OCI-LY3 (cell line): ENCODE data around the gene SF3A2.

Source experiments
- EZH2phosphoT487 ChIP-seq: fragments of 200-600 bp; shearing (Covaris generic); IDR thresholded peaks from 2 replicates; pipeline ENCODE4 v1.6.1; 2018; ENCODE audit warnings: antibody characterized with exemption, mixed run types, low read depth
- TF ChIP-seq, protein P1 (sequence below): fragments of 200-600, 300-600 bp; sonication (generic); IDR thresholded peaks from 2 replicates; pipeline ENCODE4 v1.5.1; 2014; ENCODE audit warnings: antibody characterized with exemption, low read length, low read depth

DNA sequence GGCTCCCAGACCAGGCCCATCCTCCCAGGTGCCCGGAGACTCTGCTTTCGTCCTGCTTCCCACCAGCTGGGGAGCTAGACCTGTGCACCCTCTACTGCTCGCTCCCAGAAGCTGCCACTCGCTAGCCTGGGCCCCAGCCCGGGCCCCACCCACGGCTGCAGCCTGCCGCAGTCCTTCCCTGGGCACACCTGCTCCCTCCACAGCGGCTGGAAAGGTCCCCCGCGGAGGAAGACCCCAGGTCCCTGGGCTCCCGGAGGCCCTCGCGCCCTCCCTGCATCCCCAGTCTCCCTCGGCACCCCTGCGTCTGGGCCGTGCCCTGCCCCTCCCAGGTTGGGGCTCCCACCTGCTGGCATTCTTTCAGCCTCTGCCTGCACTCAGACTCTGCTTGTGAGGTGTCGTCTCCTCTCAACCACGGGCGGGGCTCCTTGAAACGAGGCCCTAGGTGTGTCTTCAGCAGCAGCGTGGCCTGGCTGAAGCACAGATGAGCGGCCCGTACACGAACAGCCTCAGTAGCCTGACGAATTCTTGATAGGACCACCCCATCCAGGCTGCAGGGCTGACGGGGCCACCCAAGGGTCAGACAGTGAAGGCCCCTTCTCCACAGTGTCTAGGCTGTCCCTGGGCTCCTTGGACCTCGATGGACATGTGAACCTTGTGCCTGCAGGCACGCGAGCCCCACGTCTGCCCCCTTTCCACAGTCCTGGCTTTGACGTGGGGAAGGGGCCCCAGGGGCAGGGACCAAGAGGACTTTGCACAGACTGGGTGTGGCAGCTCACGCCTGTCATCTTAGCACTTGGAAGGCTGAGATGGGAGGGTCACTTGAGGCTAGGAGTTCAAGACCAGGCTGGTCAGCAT lies 44.9 kb upstream of the SF3A2 start:
- TF ChIP-seq, protein P1, sequence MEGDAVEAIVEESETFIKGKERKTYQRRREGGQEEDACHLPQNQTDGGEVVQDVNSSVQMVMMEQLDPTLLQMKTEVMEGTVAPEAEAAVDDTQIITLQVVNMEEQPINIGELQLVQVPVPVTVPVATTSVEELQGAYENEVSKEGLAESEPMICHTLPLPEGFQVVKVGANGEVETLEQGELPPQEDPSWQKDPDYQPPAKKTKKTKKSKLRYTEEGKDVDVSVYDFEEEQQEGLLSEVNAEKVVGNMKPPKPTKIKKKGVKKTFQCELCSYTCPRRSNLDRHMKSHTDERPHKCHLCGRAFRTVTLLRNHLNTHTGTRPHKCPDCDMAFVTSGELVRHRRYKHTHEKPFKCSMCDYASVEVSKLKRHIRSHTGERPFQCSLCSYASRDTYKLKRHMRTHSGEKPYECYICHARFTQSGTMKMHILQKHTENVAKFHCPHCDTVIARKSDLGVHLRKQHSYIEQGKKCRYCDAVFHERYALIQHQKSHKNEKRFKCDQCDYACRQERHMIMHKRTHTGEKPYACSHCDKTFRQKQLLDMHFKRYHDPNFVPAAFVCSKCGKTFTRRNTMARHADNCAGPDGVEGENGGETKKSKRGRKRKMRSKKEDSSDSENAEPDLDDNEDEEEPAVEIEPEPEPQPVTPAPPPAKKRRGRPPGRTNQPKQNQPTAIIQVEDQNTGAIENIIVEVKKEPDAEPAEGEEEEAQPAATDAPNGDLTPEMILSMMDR: no peak
- no peak for TF ChIP-seq EZH2phosphoT487
